ENCODE measurements around the gene ORC3. TPM values are rescaled to one million over a fixed set of nuclear protein-coding genes. Genes with fewer than 3 reads are reported as not detected.
"Not testable (repeated sequence)": the region's sequence is repeated elsewhere in the genome, so short reads cannot be mapped to it uniquely, and the experiment has no call there.

Gene ORC3
- total and polyA plus RNA-seq, 8 donors, result 19.3 to 43.5 (median 36.7) TPM

DNA sequence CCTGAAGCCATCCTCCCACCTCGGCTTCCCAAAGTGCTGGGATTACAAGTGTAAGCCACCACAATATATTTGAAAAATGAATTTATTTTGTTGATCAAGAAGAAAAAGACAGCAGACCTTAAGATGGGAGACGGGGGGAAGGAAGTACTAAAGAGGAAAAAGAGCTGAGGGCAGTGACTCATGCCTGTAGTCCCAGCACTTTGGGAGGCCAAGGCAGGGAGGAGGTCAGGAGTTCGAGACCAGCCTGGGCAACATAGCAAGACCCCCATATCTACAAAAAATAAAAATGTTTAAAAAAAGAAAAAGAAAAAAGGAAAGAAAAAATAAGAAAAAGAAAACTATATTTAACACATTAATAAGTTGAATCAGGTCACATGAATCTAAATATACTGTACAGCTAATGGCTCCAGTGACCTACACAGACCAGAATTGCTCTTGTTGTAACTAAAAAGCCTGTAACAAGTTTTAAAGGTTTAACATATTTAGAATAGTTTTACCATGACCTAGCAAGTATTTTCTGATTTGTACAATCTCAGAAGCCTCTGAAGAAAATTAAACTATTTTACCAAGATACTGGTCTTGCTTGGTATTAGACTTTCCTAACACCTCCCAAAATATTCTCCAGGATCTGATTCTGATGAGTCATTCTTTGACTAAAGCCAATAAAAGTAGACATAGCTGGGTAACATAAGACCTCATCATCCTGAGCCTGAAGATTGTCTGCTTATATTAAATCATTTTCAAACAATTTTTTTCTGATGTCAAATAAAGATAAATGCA is 116.4 kb downstream of the ORC3 start:
- H3K27ac ChIP-seq, result no peak overlapping the region
- H3K27me3 ChIP-seq, result no peaks in the 10 kb centered on the region
- ATAC-seq, result no peak
- no peaks in the 10 kb centered on the region for H3K9me3 ChIP-seq
- peaks cover 0 to 20% of the 10 kb centered on the region in 2 donors for H3K4me1 ChIP-seq
- TF ChIP-seq, protein P1, sequence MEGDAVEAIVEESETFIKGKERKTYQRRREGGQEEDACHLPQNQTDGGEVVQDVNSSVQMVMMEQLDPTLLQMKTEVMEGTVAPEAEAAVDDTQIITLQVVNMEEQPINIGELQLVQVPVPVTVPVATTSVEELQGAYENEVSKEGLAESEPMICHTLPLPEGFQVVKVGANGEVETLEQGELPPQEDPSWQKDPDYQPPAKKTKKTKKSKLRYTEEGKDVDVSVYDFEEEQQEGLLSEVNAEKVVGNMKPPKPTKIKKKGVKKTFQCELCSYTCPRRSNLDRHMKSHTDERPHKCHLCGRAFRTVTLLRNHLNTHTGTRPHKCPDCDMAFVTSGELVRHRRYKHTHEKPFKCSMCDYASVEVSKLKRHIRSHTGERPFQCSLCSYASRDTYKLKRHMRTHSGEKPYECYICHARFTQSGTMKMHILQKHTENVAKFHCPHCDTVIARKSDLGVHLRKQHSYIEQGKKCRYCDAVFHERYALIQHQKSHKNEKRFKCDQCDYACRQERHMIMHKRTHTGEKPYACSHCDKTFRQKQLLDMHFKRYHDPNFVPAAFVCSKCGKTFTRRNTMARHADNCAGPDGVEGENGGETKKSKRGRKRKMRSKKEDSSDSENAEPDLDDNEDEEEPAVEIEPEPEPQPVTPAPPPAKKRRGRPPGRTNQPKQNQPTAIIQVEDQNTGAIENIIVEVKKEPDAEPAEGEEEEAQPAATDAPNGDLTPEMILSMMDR (IDR thresholded peaks at IDR 0.05), result no peak
- no peaks in the 10 kb centered on the region for H3K36me3 ChIP-seq
- intact Hi-C loops (cut with DNase I), result no loop called here
- H3K4me3 ChIP-seq, result no peak overlapping the region
- DNase-seq, result no peak

DNA sequence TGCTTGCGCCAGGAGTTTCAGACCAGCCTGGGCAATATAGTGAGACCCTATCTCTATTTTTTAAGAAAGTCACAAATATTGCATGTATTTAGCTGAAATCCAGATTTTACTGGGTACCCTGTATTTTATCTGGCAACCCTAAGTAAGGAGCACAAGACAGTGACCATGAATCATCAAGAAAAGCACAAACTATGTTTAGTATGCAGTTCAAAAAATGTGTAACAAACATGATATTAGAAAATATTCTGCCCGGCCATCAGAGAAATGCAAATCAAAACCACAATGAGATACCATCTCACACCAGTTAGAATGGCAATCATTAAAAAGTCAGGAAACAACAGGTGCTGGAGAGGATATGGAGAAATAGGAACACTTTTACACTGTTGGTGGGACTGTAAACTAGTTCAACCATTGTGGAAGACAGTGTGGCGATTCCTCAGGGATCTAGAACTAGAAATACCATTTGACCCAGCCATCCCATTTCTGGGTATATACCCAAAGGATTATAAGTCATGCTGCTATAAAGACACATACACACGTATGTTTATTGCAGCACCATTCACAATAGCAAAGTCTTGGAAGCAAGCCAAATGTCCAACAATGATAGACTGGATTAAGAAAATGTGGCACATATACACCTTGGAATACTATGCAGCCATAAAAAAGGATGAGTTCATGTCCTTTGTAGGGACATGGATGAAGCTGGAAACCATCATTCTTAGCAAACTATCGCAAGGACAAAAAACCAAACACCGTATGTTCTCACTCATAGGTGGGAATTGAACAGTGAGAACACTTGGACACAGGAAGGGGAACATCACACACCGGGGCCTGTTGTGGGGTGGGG is 118.9 kb downstream of the ORC3 start:
- intact Hi-C loops (cut with DNase I); ATAC-seq: not testable (repeated sequence)

DNA sequence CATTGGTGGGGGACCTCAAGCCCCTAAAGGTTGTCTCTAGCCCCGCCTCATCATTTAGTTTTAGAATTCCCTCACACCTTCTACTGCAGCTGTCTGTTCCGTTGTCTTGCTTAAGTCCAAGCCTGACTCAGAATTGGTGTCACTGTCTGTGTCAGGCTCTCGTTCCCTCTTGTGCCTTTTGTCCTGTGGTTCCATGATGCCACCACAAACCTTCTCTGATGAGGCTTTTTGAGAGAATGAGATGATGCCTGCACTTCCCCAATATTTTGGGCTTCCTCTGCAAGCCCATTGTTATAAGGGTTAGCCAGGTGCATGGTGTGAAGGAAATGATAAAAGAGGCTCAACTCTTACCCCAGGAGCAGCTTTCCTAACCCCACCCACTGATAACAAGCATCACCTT is 120.2 kb downstream of the ORC3 start:
- Histone ChIP-seq H3K9me3 (no peaks in the 10 kb centered on the region), H3K27me3 (no peaks in the 10 kb centered on the region), H3K36me3 (no peaks in the 10 kb centered on the region), H3K4me1 (peaks cover 0 to 23% of the 10 kb centered on the region in 2 donors), H3K4me3 (no peak overlapping the region), H3K27ac (no peak overlapping the region)
- intact Hi-C loops (cut with DNase I), result no loop called here
- no peak for ATAC-seq
- no peak for DNase-seq
- TF ChIP-seq, protein P1 (IDR thresholded peaks at IDR 0.05), result no peak

More for the DNA sequence above, 118.9 kb downstream of the ORC3 start:
- H3K27me3 ChIP-seq, H3K27ac ChIP-seq, H3K36me3 ChIP-seq, DNase-seq, H3K9me3 ChIP-seq, H3K4me3 ChIP-seq: not testable (repeated sequence)
- peaks cover 0 to 12% of the 10 kb centered on the region in 2 donors for H3K4me1 ChIP-seq

DNA sequence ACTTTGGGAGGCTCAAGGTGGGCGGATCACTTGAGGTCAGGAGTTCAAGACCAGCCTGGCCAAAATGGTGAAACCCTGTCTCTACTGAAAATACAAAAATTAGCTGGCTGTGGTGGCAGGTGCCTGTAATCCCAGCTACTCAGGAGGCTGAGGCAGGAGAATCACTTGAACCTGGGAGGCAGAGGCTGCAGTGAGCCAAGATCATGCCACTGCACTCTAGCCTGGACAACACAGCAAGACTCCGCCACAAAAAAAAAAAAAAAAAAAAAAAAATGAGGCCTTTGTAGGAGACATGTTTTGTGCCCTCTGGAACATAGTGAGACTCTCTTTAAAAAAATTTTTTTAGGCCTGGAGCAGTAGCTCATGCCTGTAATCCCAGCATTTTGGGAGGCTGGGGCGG is 122.8 kb downstream of the ORC3 start:
- H3K27ac ChIP-seq; H3K9me3 ChIP-seq; ATAC-seq; H3K27me3 ChIP-seq; H3K36me3 ChIP-seq; H3K4me3 ChIP-seq; DNase-seq; intact Hi-C loops (cut with DNase I): not testable (repeated sequence)
- peaks cover 0 to 22% of the 10 kb centered on the region in 2 donors for H3K4me1 ChIP-seq

DNA sequence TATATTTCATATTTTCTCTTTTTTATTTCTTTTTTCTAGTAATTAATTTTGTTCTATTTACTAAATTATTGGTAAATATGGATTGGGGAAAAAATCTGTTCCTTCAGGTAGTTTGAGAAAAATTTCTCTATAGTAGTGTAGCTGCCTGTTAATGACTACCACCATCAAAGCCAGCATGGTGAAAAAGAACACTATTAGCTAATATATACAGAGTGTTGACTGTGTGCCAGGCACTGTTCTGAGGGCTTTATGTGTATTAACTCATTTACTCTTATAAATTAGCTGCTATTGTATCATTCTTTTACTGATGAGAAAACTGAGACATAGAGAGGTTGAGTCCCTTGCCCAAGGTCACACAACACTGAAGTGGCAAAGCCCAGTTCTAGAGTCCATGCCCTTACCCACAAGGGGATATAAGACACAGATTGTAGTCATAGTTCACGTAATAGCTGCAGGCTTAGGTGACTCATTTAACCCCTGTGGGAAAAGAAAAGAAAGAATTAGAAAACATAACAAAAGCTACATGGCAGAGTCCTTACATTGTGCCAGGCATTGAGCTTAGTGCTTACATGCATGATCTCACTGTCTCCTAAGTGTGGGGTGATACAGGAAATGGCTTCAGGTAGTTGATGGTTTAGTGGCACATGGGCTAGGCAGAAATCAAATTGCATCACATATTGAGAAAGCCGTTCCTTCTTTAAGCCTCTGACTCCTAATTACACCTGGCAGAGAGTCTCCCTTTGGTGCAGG is 124.3 kb downstream of the ORC3 start:
- intact Hi-C loops (cut with DNase I), result no loop called here
- no peak for DNase-seq
- Histone ChIP-seq H3K4me1 (peaks cover 0 to 38% of the 10 kb centered on the region in 2 donors), H3K27ac (peak overlapping the region in 1 of 2 donors; percentile 64), H3K36me3 (no peaks in the 10 kb centered on the region), H3K4me3 (no peak overlapping the region), H3K9me3 (no peaks in the 10 kb centered on the region), H3K27me3 (no peaks in the 10 kb centered on the region)
- TF ChIP-seq, protein P1 (IDR thresholded peaks at IDR 0.05), result no peak
- peak; percentile 25 for ATAC-seq

Other genes starting within 250 kb of the ORC3 start
- 1 to 10 TPM; 2.1 to 2.3 TPM for gene C6orf163, start 245.3 kb upstream of the ORC3 start, total RNA-seq
- gene C6orf163, start 245.3 kb upstream of the ORC3 start, polyA plus RNA-seq (ENCODE audit: insufficient read length in 6 of 6), result 1 to 10 TPM; 5.3 to 8.6 (median 6.4) TPM
- gene CFAP206, start 182.2 kb upstream of the ORC3 start, total RNA-seq, result 1 to 10 TPM in 1 of 2 donors, under 1 TPM in 1; 0.93 to 3.1 TPM
- gene CFAP206, start 182.2 kb upstream of the ORC3 start, polyA plus RNA-seq (ENCODE audit: insufficient read length in 6 of 6), result 1 to 10 TPM in 5 of 6 donors, under 1 TPM in 1; 0.59 to 4.3 (median 3.0) TPM
- 10 to 100 TPM; 32.0 to 37.0 TPM for gene SLC35A1, start 117.2 kb upstream of the ORC3 start, total RNA-seq
- gene SLC35A1, start 117.2 kb upstream of the ORC3 start, polyA plus RNA-seq (ENCODE audit: insufficient read length in 6 of 6), result 10 to 100 TPM; 52.2 to 64.1 (median 55.4) TPM
- 10 to 100 TPM; 31.1 to 33.3 TPM for gene RARS2, start 148 bp upstream of the ORC3 start, total RNA-seq
- gene RARS2, start 148 bp upstream of the ORC3 start, polyA plus RNA-seq (ENCODE audit: insufficient read length in 6 of 6), result 10 to 100 TPM; 65.1 to 71.7 (median 69.7) TPM
- 10 to 100 TPM; 43.6 to 57.8 TPM for gene AKIRIN2, start 112.1 kb downstream of the ORC3 start, total RNA-seq
- 10 to 100 TPM; 64.7 to 71.4 (median 68.0) TPM for gene AKIRIN2, start 112.1 kb downstream of the ORC3 start, polyA plus RNA-seq (ENCODE audit: insufficient read length in 6 of 6)